Measurements from ENCODE around the gene TDRD9. TPM values are rescaled to one million over a fixed set of nuclear protein-coding genes. Genes with fewer than 3 reads are reported as not detected.

TDRD9 gene
- total RNA-seq, 2 experiments from 2014 or later: 1.1 to 1.2 TPM

GRCh38 chr14:104075530-104076151 lies 147.4 kb downstream of the TDRD9 start:
- Mint-ChIP-seq H3K4me1 (peaks cover 17% of the 10 kb centered on the region), H3K27me3 (peaks cover 14% of the 10 kb centered on the region), H3K36me3 (peaks cover 6% of the 10 kb centered on the region), H3K4me3 (no peak overlapping the region), H3K27ac (no peak overlapping the region), H3K9me3 (ENCODE audit: low read depth) (peaks cover 8% of the 10 kb centered on the region)
- ATAC-seq (no peak), DNase-seq (no peak)
- CTCF ChIA-PET: interaction anchor here (0.9 to 3.6 kb wide), 5 partner anchors 11 to 273 kb away, joined by 3 to 33 read pairs (median 3); no protein-coding TSS in a partner anchor

GRCh38 chr14:104076743-104077142 lies 148.5 kb downstream of the TDRD9 start:
- no peak overlapping the region for H3K27ac Mint-ChIP-seq
- CTCF ChIA-PET: interaction anchor here (1.1 to 3.6 kb wide), 4 partner anchors 10 to 274 kb away, joined by 3 to 33 read pairs (median 4); no protein-coding TSS in a partner anchor
- H3K4me3 Mint-ChIP-seq: no peak overlapping the region
- peak; percentile 42 for ATAC-seq
- peaks cover 6% of the 10 kb centered on the region for H3K36me3 Mint-ChIP-seq
- no peak for DNase-seq
- H3K9me3 Mint-ChIP-seq (ENCODE audit: low read depth): peaks cover 8% of the 10 kb centered on the region
- peaks cover 17% of the 10 kb centered on the region for H3K4me1 Mint-ChIP-seq
- peaks cover 14% of the 10 kb centered on the region for H3K27me3 Mint-ChIP-seq

- CTCF ChIA-PET: interaction anchor here (0.6 to 3.6 kb wide), 32 partner anchors 9 to 580 kb away, joined by 3 to 33 read pairs (median 4); no protein-coding TSS in a partner anchor
- DNase-seq (peak; percentile 92), ATAC-seq (peak; percentile 99)
- Mint-ChIP-seq H3K36me3 (peaks cover 2% of the 10 kb centered on the region), H3K9me3 (ENCODE audit: low read depth) (peaks cover 4% of the 10 kb centered on the region), H3K27me3 (peaks cover 14% of the 10 kb centered on the region), H3K4me1 (peaks cover 17% of the 10 kb centered on the region), H3K27ac (peak overlapping the region; percentile 23), H3K4me3 (peak overlapping the region; percentile 19)
Measured at GRCh38 chr14:104078031-104078455, 149.8 kb downstream of the TDRD9 start.

GRCh38 chr14:104080376-104081260 lies 152.4 kb downstream of the TDRD9 start:
- DNase-seq (peak; percentile 35), ATAC-seq (no peak)
- H3K27ac Mint-ChIP-seq: no peak overlapping the region
- H3K4me1 Mint-ChIP-seq: peaks cover 17% of the 10 kb centered on the region
- H3K27me3 Mint-ChIP-seq: peaks cover 18% of the 10 kb centered on the region
- H3K9me3 Mint-ChIP-seq (ENCODE audit: low read depth): no peaks in the 10 kb centered on the region
- CTCF ChIA-PET: no interaction called here
- no peaks in the 10 kb centered on the region for H3K36me3 Mint-ChIP-seq
- no peak overlapping the region for H3K4me3 Mint-ChIP-seq

GRCh38 chr14:104081261-104081835 lies 153.1 kb downstream of the TDRD9 start:
- Mint-ChIP-seq H3K27me3 (peaks cover 13% of the 10 kb centered on the region), H3K4me1 (peaks cover 17% of the 10 kb centered on the region), H3K36me3 (no peaks in the 10 kb centered on the region), H3K27ac (no peak overlapping the region), H3K9me3 (ENCODE audit: low read depth) (no peaks in the 10 kb centered on the region), H3K4me3 (no peak overlapping the region)
- ATAC-seq: no peak
- no peak for DNase-seq
- CTCF ChIA-PET: no interaction called here

GRCh38 chr14:104081951-104082464 lies 153.8 kb downstream of the TDRD9 start:
- Mint-ChIP-seq H3K4me1 (peaks cover 11% of the 10 kb centered on the region), H3K4me3 (no peak overlapping the region), H3K27me3 (peaks cover 10% of the 10 kb centered on the region), H3K27ac (no peak overlapping the region), H3K9me3 (ENCODE audit: low read depth) (no peaks in the 10 kb centered on the region), H3K36me3 (no peaks in the 10 kb centered on the region)
- DNase-seq (peak; percentile 37), ATAC-seq (no peak)
- CTCF ChIA-PET: no interaction called here

- peak; percentile 37 for DNase-seq
- no peak overlapping the region for H3K27ac Mint-ChIP-seq
- H3K4me3 Mint-ChIP-seq: no peak overlapping the region
Measured at GRCh38 chr14:104082807-104083206, 154.6 kb downstream of the TDRD9 start.

GRCh38 chr14:104084251-104085002 lies 156.2 kb downstream of the TDRD9 start:
- CTCF ChIA-PET: interaction anchor here (1.3 kb wide), 1 partner anchor 10 kb away, joined by 8 read pairs; no protein-coding TSS in a partner anchor
- ATAC-seq: no peak
- H3K36me3 Mint-ChIP-seq: no peaks in the 10 kb centered on the region
- H3K9me3 Mint-ChIP-seq (ENCODE audit: low read depth): no peaks in the 10 kb centered on the region
- peaks cover 7% of the 10 kb centered on the region for H3K27me3 Mint-ChIP-seq
- H3K4me1 Mint-ChIP-seq: no peaks in the 10 kb centered on the region
- no peak for DNase-seq
- H3K4me3 Mint-ChIP-seq: no peak overlapping the region
- no peak overlapping the region for H3K27ac Mint-ChIP-seq

More at GRCh38 chr14:104082807-104083206, 154.6 kb downstream of the TDRD9 start:
- Mint-ChIP-seq H3K27me3 (peaks cover 9% of the 10 kb centered on the region), H3K4me1 (peaks cover 7% of the 10 kb centered on the region), H3K36me3 (no peaks in the 10 kb centered on the region), H3K9me3 (ENCODE audit: low read depth) (no peaks in the 10 kb centered on the region)
- CTCF ChIA-PET: no interaction called here
- no peak for ATAC-seq

- no peak within 1 kb of the TSS for H3K4me3 Mint-ChIP-seq
- H3K9me3 Mint-ChIP-seq (ENCODE audit: low read depth): no peaks in the 10 kb centered on the region
- DNase-seq (no peak), ATAC-seq (peak; percentile 61)
- H3K27ac Mint-ChIP-seq: no peak within 1 kb of the TSS
- peaks cover 7% of the 10 kb centered on the region for H3K27me3 Mint-ChIP-seq
- no peaks in the 10 kb centered on the region for H3K4me1 Mint-ChIP-seq
- no peaks in the 10 kb centered on the region for H3K36me3 Mint-ChIP-seq
- CTCF ChIA-PET: interaction anchor here (1.3 kb wide), 1 partner anchor 9 kb away, joined by 8 read pairs; no protein-coding TSS in a partner anchor
Measured at GRCh38 chr14:104085032-104085888, 157.0 kb downstream of the TDRD9 start, which contains the start of gene ASPG. Gene ASPG, plus strand, starts transcription at chr14:104085700. Its CDS starts 71 bp downstream, at chr14:104085771.

GRCh38 chr14:104085889-104086201 lies 157.6 kb downstream of the TDRD9 start:
- CTCF ChIA-PET: no interaction called here
- H3K27ac Mint-ChIP-seq: no peak overlapping the region
- no peak for DNase-seq
- no peaks in the 10 kb centered on the region for H3K4me1 Mint-ChIP-seq
- H3K4me3 Mint-ChIP-seq: no peak overlapping the region
- no peak for ATAC-seq
- H3K36me3 Mint-ChIP-seq: no peaks in the 10 kb centered on the region
- peaks cover 7% of the 10 kb centered on the region for H3K27me3 Mint-ChIP-seq
- no peaks in the 10 kb centered on the region for H3K9me3 Mint-ChIP-seq (ENCODE audit: low read depth)

- CTCF ChIA-PET: no interaction called here
- Mint-ChIP-seq H3K9me3 (ENCODE audit: low read depth) (no peaks in the 10 kb centered on the region), H3K27ac (no peak overlapping the region), H3K4me3 (no peak overlapping the region), H3K4me1 (no peaks in the 10 kb centered on the region), H3K36me3 (no peaks in the 10 kb centered on the region), H3K27me3 (peaks cover 7% of the 10 kb centered on the region)
- no peak for ATAC-seq
- no peak for DNase-seq
Measured at GRCh38 chr14:104086210-104086660, 158.0 kb downstream of the TDRD9 start.

All from activated CD8-positive, alpha-beta memory T cell treated with anti-CD3 and anti-CD28 coated beads, Interleukin-2, amount 10 ng/mL, durations not matched to agents 7 days and 5 days (primary cell).